Stimulated activated CD8-positive, alpha-beta memory T cell treated with anti-CD3 and anti-CD28 coated beads, Interleukin-15, amount 100 ng/mL, for 1 hour (primary cell): ENCODE results near the gene LSP1.

Experiments used
- DNase-seq: peaks from one replicate; pipeline ENCODE4 v3.0.0-alpha.2; 2020; ENCODE audit warnings: low read depth

The LSP1 gene

GRCh38 chr11:1890856-1891830, 38.3 kb downstream of the LSP1 start:
- no peak for DNase-seq

GRCh38 chr11:1891831-1892115, 38.9 kb downstream of the LSP1 start, which contains the start of gene PRR33:
PRR33 (minus strand) TSS chr11:1891895; CDS start chr11:1890584, 1,311 bp downstream.
- no peak for DNase-seq

GRCh38 chr11:1892116-1892515, 39.2 kb downstream of the LSP1 start:
- no peak for DNase-seq

- DNase-seq, result no peak
Measured at GRCh38 chr11:1892558-1892957, 39.7 kb downstream of the LSP1 start.

GRCh38 chr11:1893581-1894359, 40.9 kb downstream of the LSP1 start:
- DNase-seq, result no peak

GRCh38 chr11:1894759-1895158, 41.9 kb downstream of the LSP1 start:
- no peak for DNase-seq

- no peak for DNase-seq
Measured at GRCh38 chr11:1896468-1896867, 43.6 kb downstream of the LSP1 start.

- no peak for DNase-seq
Measured at GRCh38 chr11:1896923-1897322, 44.0 kb downstream of the LSP1 start.

- no peak for DNase-seq
Measured at GRCh38 chr11:1899090-1899489, 46.2 kb downstream of the LSP1 start.

- no peak for DNase-seq
Measured at GRCh38 chr11:1899686-1900085, 46.8 kb downstream of the LSP1 start.

GRCh38 chr11:1906181-1906580, 53.3 kb downstream of the LSP1 start:
- DNase-seq, result no peak

- no peak for DNase-seq
Measured at GRCh38 chr11:1906611-1907423, 53.9 kb downstream of the LSP1 start.

GRCh38 chr11:1908618-1909017, 55.7 kb downstream of the LSP1 start:
- DNase-seq, result no peak

GRCh38 chr11:1909524-1909923, 56.6 kb downstream of the LSP1 start:
- no peak for DNase-seq

GRCh38 chr11:1912289-1912878, 59.5 kb downstream of the LSP1 start:
- DNase-seq, result no peak

- DNase-seq, result no peak
Measured at GRCh38 chr11:1913271-1914060, 60.6 kb downstream of the LSP1 start.

- DNase-seq, result no peak
Measured at GRCh38 chr11:1915795-1916131, 62.9 kb downstream of the LSP1 start.

- DNase-seq, result no peak
Measured at GRCh38 chr11:1916132-1916985, 63.5 kb downstream of the LSP1 start.

GRCh38 chr11:1916986-1917522, 64.2 kb downstream of the LSP1 start:
- no peak for DNase-seq
